HG02623 (cell line): ENCODE data around the gene BCAS3.

Experiments
- ATAC-seq: cut with Tn5 transposase; IDR thresholded peaks from one replicate; pipeline ENCODE4 v1.9.1; 2021; ENCODE audit warnings: moderate library complexity; ENCODE audit not compliant: unreplicated experiment

BCAS3 gene

DNA sequence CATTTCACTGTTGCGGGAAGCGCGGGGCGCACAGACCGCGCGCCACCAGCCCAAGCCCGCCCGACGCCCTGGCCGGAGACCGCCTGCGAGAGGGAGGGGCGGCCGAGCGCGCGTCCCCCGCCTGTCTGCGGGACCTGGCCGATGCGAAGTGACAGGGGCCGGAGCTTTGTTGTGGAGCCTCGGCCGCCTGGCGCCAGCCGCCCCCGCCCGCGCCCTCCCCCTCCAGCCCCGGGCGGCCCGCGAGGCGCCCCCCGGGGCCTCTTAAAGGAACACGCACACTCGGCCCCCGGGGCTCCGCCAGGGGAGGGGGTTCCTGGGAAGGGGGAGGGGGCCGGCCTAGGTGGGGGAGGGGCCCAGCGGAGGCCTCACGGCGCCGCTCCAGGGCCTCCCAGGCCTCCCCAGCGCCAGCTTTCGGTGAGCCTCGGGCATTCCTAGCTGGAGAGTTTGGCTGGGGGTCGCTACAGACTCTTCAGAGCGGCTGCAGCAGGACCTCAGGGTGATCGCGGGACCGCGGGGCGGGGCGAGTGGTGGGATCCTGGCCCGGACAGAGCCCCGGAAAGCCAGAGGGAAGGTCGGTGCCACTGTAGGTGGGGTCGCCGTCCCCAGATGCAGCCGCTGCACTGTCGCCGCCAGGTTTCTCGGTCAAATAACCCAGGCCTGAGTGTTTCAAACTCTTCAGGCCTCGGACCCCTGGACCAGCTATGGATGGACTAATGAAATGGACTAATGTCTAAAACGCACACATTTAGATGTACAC is 719.6 kb downstream of the BCAS3 start:
- no peak for ATAC-seq

DNA sequence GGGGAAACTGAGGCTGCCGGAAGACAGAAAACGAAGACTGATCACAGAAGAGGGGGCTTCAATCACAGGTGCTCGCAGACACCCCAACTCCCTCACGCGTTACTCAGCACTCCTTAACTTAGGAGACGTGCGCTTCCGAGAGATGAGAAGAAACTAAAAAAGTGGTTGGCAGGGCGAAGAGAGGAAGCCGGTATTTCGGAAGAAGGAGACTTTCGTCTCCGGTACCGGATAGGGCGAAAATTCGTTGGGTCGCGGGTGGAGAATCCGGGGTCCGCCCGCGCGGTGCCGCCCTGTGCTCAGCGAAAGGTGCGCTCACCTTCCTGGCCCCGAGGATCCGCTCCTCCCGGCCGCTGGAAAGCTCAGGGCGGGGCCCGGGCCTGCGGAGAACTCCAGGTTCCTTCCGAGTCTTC is 721.1 kb downstream of the BCAS3 start:
- ATAC-seq: no peak

DNA sequence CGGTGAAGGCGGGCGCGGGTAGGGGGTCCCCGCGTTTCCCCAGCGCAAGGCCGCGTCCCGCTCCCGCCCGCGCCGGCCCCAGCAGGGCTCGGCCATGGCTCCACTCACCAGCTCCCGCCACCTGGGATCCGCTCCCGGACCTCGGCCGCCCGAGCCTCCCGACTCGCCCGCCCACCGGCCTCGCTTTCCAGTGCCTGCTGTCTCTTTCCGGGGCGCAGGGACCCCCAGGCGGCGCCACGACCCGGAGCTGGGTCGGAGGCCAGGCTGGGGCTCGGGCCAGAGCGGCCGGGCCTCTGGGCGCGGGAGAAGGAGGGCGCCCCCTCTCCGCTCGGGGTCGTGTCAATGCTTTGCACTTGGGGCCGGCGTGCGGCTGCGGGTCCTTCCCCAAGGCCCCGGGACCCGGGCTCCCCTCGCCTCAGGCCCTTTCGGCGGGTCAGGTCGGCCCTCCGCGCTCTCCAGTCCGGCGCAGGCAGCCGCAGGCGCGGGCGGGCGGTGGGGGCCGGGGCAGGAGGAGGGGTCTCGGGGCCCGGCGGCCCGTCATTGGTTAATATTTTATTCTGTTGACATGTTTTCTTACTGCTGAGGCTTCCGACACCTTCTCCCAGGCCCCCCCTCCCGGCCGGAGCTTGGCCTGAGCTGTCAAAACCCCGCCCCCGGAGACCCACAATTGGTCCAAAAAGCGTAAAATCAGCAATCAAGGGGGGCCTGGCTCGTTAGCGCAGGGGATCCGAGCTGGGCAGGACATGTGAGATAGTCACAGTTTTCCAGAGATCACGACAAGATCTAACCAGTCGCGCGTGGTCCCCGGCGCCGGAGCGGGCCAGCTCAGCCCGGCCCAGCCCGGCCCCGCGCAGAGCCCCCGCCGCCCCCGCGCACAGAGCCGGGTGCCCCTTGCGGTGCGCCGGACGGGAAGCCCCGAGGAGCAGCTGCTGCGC is 721.7 kb downstream of the BCAS3 start, which contains the start of gene TBX2:
TSS of gene TBX2 (plus strand) at position 713 of the 935 bp plus-strand sequence. CDS start 334 bp downstream, outside the sequence.
- no peak for ATAC-seq

DNA sequence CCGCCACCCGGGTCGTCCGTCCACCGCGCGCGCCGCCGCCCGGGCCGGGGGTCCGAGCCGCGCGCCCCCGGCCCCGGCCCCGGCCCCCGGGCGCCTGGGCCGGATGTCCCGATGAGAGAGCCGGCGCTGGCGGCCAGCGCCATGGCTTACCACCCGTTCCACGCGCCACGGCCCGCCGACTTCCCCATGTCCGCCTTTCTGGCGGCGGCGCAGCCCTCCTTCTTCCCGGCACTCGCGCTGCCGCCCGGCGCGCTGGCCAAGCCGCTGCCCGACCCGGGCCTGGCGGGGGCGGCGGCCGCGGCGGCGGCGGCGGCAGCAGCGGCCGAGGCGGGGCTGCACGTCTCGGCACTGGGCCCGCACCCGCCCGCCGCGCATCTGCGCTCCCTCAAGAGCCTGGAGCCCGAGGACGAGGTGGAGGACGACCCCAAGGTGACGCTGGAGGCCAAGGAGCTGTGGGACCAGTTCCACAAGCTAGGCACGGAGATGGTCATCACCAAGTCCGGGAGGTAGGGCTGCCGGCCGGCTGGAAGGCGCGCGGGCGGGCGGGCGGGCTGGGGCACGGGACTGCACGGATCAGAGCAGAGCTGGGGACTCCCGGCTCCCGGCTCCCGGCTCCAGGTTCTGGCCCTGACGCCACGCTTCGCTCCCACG is 722.5 kb downstream of the BCAS3 start:
- ATAC-seq: no peak

GRCh38 chr17:61400717-61401388 is 723.2 kb downstream of the BCAS3 start:
- no peak for ATAC-seq

- ATAC-seq: no peak
Observed at GRCh38 chr17:61401389-61402072, 723.9 kb downstream of the BCAS3 start.

DNA sequence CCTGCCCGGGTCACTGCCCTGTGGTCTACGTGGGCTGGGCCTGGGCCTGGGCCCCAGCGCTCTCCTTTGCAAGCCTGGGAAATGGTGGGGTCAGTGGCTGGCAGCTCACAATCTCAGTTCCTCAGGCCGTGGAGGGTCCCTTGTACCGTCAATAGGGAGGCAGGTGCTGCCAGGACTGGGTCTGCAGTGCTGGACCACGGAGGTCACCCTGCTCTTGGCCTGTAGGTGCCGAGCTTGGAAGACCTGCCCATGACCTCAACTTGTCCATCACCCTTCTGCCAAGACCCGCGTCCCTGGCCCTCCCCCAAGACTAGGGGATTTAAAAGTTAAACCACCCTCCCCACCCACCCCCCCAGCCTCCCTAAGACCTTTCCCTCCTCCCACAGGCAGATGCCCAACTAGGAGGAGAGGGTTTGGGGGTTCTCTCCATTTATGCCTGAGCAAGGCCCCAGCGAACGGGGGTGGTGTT is 724.5 kb downstream of the BCAS3 start:
- no peak for ATAC-seq

GRCh38 chr17:61402978-61403800 is 725.5 kb downstream of the BCAS3 start:
- no peak for ATAC-seq

DNA sequence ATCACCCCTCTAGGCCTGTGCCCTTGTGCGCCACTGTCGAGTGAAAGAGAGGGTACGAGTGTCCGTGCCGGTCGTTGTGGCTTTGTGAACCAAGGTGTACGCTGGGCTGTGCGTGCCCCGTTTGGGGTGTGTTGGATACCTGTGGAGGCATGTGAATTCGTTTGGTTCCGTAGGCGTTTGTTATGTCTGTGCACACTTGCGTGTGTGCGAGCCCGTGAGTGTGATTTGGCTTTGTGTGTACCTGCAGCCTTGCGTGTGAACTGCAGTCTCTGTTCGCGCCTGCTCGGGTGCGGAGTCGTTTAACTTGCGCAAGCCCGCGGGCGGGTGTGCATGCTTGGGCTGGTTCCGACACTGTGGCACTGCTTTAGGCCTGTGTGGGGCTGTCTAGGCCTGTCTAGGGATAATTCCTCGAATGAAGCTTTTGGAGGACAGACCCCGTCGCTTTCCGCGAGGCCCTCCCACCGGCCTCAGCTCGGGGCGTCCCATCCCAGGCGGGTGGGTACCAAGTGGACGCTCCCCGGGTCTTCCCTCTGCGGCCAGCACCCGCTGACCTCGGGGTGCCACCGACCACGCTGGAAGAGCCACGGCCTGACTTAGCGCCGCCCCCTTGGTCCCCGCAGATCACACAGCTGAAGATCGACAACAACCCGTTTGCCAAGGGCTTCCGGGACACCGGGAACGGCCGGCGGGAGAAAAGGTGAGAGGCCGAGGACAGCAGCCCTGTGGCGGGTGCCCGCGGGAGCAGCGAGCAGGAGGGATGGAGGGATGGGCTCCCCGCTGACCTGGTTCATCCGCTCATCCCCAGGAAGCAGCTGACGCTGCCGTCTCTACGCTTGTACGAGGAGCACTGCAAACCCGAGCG is 726.4 kb downstream of the BCAS3 start:
- ATAC-seq: no peak

GRCh38 chr17:61404663-61404912 is 726.9 kb downstream of the BCAS3 start:
- no peak for ATAC-seq

DNA sequence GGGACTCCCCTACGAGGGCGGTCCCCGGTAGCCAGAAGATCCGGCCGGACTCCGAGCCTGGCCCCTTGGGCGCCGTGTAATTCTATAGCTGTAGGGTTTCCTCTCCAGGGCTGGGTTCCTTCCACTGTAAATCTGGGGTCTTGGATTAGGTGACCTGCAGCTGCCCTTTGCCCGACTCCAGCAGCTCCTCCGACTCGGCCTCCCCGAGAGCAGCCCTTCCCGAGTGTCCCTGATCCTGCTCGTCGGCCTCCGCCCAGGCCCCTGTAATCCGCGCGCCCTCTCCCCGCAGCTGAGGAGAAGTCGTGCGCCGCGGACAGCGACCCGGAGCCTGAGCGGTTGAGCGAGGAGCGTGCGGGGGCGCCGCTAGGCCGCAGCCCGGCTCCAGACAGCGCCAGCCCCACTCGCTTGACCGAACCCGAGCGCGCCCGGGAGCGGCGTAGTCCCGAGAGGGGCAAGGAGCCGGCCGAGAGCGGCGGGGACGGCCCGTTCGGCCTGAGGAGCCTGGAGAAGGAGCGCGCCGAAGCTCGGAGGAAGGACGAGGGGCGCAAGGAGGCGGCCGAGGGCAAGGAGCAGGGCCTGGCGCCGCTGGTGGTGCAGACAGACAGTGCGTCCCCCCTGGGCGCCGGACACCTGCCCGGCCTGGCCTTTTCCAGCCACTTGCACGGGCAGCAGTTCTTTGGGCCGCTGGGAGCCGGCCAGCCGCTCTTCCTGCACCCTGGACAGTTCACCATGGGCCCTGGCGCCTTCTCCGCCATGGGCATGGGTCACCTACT is 727.4 kb downstream of the BCAS3 start:
- ATAC-seq: no peak

DNA sequence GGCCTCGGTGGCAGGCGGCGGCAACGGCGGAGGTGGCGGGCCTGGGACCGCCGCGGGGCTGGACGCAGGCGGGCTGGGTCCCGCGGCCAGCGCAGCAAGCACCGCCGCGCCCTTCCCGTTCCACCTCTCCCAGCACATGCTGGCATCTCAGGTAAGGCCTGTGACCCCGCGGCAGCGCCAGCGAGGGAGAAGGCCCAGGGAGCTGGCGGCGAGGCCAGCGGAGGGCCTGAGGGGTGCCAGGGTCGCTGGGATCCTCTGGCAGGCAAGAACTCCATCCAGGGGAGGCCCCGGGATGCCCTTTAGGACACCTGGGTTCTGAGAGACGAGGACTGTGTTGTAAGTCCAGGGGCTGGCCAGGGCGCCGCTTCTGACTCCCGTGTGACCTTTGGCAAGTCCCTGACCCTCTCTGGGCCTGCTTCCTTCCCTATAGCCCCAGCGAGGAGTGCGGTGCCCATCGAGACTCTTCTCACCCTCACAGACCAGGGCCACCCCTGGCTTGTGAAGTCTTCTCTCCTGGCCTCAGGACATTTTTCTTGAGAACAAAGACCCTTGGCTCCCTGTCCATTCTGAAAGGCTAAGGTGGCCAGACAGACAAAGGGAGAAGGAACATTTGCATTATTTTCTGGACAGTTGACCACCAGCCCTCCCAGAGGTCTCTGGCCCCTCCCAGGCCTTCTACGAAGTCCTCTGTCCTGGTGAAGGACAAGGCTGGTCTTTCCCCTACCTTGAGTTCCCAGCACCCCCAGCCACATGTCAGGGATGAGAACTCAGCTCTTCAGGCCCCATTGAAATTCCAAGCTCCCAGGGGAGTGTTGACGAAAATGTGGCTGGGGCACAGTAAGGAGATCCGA is 728.3 kb downstream of the BCAS3 start:
- ATAC-seq: no peak

- no peak for ATAC-seq
Observed at GRCh38 chr17:61406537-61406845, 728.8 kb downstream of the BCAS3 start.

DNA sequence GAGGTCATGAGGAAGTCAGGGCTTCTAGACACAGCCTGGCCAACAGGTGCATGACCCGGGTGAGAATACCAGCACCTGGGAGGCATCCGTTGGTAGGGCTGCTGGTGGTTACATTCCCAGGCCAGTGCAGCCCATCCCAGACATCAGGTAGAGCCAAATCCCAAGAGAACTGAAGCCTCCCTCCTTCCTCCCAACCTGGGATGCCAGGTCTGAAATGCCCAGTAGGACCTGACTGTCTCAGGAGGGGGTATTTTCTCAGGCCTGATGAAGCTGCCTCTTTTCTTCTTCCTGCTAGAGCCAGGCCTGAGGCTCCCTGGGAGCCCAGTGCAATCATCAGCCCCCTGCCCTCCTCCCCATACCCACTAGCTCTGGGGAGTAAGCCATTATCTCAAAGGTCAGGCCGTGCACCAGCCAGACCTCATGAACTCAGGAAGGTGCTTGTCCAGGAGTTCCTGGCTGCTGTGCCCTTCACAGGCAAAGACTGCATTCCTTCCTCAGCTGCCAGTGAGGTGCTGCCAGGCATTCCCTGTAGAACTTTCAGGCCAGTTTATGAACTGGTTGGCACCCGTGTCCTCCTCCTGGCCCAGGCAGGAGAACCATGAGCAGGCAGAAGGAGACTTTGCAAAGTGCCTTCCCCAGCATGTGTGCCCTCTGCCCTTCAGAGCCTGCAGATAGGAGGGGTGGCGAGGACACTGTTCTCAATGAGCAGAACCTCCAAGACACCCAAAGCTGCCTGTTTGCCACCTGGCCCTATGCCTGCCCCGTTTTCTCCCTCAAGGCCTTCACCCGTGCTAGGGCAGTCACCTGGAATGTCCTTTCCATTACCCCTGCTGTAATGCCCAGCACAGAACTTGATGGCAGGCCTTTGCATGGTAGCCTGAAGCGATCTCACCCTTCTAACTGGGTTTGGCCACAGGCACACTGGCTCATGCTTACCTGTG is 729.6 kb downstream of the BCAS3 start:
- ATAC-seq: no peak

DNA sequence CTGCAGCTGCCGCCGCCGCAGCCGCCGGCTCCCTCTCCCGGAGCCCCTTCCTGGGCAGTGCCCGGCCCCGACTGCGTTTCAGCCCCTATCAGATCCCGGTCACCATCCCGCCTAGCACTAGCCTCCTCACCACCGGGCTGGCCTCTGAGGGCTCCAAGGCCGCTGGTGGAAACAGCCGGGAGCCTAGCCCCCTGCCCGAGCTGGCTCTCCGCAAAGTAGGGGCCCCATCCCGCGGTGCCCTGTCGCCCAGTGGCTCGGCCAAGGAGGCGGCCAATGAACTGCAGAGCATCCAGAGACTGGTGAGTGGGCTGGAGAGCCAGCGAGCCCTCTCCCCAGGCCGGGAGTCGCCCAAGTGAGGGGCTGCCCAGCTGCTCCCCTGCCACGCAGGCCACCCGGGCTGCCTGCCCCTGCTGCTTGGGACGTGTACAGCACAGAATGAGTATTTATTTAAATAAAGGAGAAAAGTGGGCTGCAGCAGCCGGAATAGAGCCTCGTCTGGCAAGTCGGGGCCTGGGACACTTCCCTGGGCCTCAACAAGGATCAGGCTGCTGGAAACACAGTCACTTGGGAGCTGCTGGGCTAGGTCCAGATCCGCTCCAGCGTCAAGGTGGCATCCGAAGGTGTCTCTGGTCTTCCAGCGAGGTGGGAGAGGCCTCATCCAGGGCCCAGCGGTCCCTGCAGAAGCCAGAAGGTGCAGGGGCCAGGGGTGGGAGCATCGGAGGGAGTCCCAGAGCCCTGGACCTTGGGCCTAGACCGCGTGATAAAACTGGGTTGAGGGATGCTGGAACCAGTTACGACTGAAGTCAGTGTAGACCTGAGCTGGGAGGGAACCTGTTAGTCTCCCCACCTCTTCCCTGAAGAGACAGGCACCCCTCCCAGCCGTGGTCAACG is 730.7 kb downstream of the BCAS3 start:
- ATAC-seq: no peak
